Caco-2 (cell line): ENCODE data around the gene WASHC3. TPM values are rescaled to one million over a fixed set of nuclear protein-coding genes. Genes with fewer than 3 reads are reported as not detected.

Experiments
- Bru-seq: library from RNA; stranded (reverse); fragments of 400-500 nt; gene quantifications from one replicate; lab custom pipeline; 2021; lab: Mats Ljungman, UMichigan
- BruChase-seq, 2 experiments: library from RNA; stranded (reverse); fragments of 400-500 nt; gene quantifications; one replicate each; lab custom pipeline; 2021; lab: Mats Ljungman, UMichigan
- BruUV-seq: library from RNA; stranded (reverse); fragments of 400-500 nt; replicated peaks from 2 replicates; lab custom pipeline; 2021; lab: Mats Ljungman, UMichigan
- CTCF ChIA-PET: fragments of 300-600 bp; sonication (Branson Sonifier 250); formaldehyde crosslinking; loops from one replicate; lab custom pipeline; 2022; ENCODE audit warnings: antibody characterized with exemption; lab: Charles Lee
- POLR2A ChIA-PET: fragments of 300-600 bp; sonication (Branson Sonifier 250); formaldehyde crosslinking; loops from one replicate; lab custom pipeline; 2022; ENCODE audit warnings: antibody characterized with exemption; lab: Charles Lee
- DNase-seq, 2 experiments: peaks; one replicate each; pipeline versions ENCODE4 v3.0.0 to v3.0.0-alpha.2; 2020 to 2022
- H3K27me3 ChIP-seq: replicated peaks from 2 replicates; pipeline ENCODE4 v1.6.0; 2011; ENCODE audit warnings: low read length; ENCODE audit not compliant: control insufficient read depth, insufficient read depth
- H3K36me3 ChIP-seq: 2 replicates; pipeline ENCODE4 v1.5.1; 2011; ENCODE audit warnings: low read length; ENCODE audit not compliant: control insufficient read depth, insufficient read depth
- H3K4me1 ChIP-seq: fragments of 250-450 bp; sonication (Bioruptor Pico); 2 replicates; pipeline ENCODE4 v1.5.1; 2020; ENCODE audit warnings: mild to moderate bottlenecking
- H3K4me3 ChIP-seq: 2 replicates; pipeline ENCODE4 v1.5.1; 2011; ENCODE audit warnings: low read depth, mild to moderate bottlenecking, control low read depth, low read length
- H3K9me3 ChIP-seq: fragments of 250-450 bp; sonication (Bioruptor Pico); 2 replicates; pipeline ENCODE4 v1.5.1; 2020; ENCODE audit warnings: mild to moderate bottlenecking, moderate library complexity
- H3K27ac Mint-ChIP-seq: one replicate; pipeline ENCODE4 v1.8.0; 2022; ENCODE audit warnings: mixed read lengths; ENCODE audit not compliant: unreplicated experiment
- H3K27me3 Mint-ChIP-seq: one replicate; pipeline ENCODE4 v1.8.0; 2022; ENCODE audit warnings: mixed read lengths; ENCODE audit not compliant: insufficient read depth, unreplicated experiment
- H3K36me3 Mint-ChIP-seq: one replicate; pipeline ENCODE4 v1.8.0; 2022; ENCODE audit warnings: mild to moderate bottlenecking, mixed read lengths; ENCODE audit not compliant: insufficient read depth, unreplicated experiment
- H3K4me1 Mint-ChIP-seq: one replicate; pipeline ENCODE4 v1.8.0; 2022; ENCODE audit warnings: low read depth, mixed read lengths; ENCODE audit not compliant: unreplicated experiment
- H3K4me3 Mint-ChIP-seq: one replicate; pipeline ENCODE4 v1.8.0; 2022; ENCODE audit warnings: mild to moderate bottlenecking, moderate library complexity, mixed read lengths; ENCODE audit not compliant: unreplicated experiment
- H3K9me3 Mint-ChIP-seq: one replicate; pipeline ENCODE4 v1.8.0; 2022; ENCODE audit warnings: mixed read lengths; ENCODE audit not compliant: unreplicated experiment
- CTCF ChIP-seq, 2 experiments: fragments of 200-600 bp in 1 of 2; IDR thresholded peaks; 1 replicate in 1 of 2; 2 replicates in 1 of 2; pipeline versions ENCODE4 v1.5.1 to v1.8.0; 2011 to 2022; ENCODE audit warnings: antibody characterized with exemption in 1 of 2, control low read depth in 1 of 2, inconsistent platforms in 1 of 2, low read depth in 1 of 2, low read length in 1 of 2, mild to moderate bottlenecking in 1 of 2, moderate library complexity in 1 of 2; ENCODE audit not compliant: insufficient read depth in 1 of 2, severe bottlenecking in 1 of 2, unreplicated experiment in 1 of 2
- intact Hi-C: fragments of 100-400 bp; cut with micrococcal nuclease; formaldehyde crosslinking; loops from one replicate; pipeline ENCODE4 v1.10.0; 2022; ENCODE audit not compliant: unreplicated experiment
- long read RNA-seq: library from polyadenylated mRNA; stranded (forward); transcript quantifications from one replicate; pipeline ENCODE4 v2.0.0, GENCODE V29; 2022
- total RNA-seq: library from RNA; stranded (reverse); gene quantifications from 2 replicates; pipeline ENCODE4 v1.2.3, GENCODE V29; 2022

WASHC3 gene
- total RNA-seq (40.4 and 43.2 TPM in 2 replicates), Bru-seq, nascent RNA (percentile 79 among the genes with signal in this experiment), BruChase-seq, experiment 1, labeled RNA remaining after a 2-hour chase (percentile 68 among the genes with signal in this experiment), BruChase-seq, experiment 2, labeled RNA remaining after a 6-hour chase (percentile 63 among the genes with signal in this experiment)
- long read RNA-seq, transcript WASHC3-201 (7 exons, 916 nt): major isoform, 31 of 72 reads
- long read RNA-seq, transcript WASHC3-213 (7 exons, 865 nt): minor isoform, 7 of 72 reads
- long read RNA-seq, partial matches to known transcripts: 18 of 72 reads
- long read RNA-seq, other reads (novel, unspliced or antisense): 16 of 72 reads

- TF ChIP-seq CTCF (IDR thresholded peaks at IDR 0.05; ENCODE audit: insufficient read depth in 1 of 2, low read depth in 1 of 2, low read length in 1 of 2, severe bottlenecking in 1 of 2, unreplicated experiment in 1 of 2): no peak
Measured at GRCh38 chr12:102061560-102062418, at the start of gene WASHC3. WASHC3 (minus strand) TSS chr12:102061991; CDS start chr12:102061962, 29 bp downstream.

GRCh38 chr12:102110782-102111181 lies 49.0 kb upstream of the WASHC3 start:
- Mint-ChIP-seq H3K4me1 (no peaks in the 10 kb centered on the region), H3K27me3 (no peaks in the 10 kb centered on the region), H3K9me3 (peaks cover 10% of the 10 kb centered on the region), H3K27ac (no peak overlapping the region), H3K36me3 (peaks cover 54% of the 10 kb centered on the region), H3K4me3 (no peak overlapping the region)
- BruUV-seq: no TSS peak
- H3K27me3 ChIP-seq: no peaks in the 10 kb centered on the region
- no peak overlapping the region for H3K4me3 ChIP-seq
- TF ChIP-seq CTCF (IDR thresholded peaks at IDR 0.05; ENCODE audit: insufficient read depth in 1 of 2, low read depth in 1 of 2, low read length in 1 of 2, severe bottlenecking in 1 of 2, unreplicated experiment in 1 of 2): no peak
- peaks cover 10% of the 10 kb centered on the region for H3K36me3 ChIP-seq
- DNase-seq: no peak
- H3K4me1 ChIP-seq: no peaks in the 10 kb centered on the region
- no peaks in the 10 kb centered on the region; the same call in none of the 2 replicates for H3K9me3 ChIP-seq
- CTCF ChIA-PET: no interaction called here
- intact Hi-C loops: no loop called here
- POLR2A ChIA-PET: no interaction called here

More at GRCh38 chr12:102061560-102062418, at the start of gene WASHC3:
- Histone ChIP-seq H3K9me3 (no peaks in the 10 kb centered on the region), H3K27me3 (no peaks in the 10 kb centered on the region), H3K4me3 (peak within 1 kb of the TSS; percentile 46), H3K36me3 (no peaks in the 10 kb centered on the region), H3K4me1 (peaks cover 20% of the 10 kb centered on the region)
- no peaks in the 10 kb centered on the region for H3K27me3 Mint-ChIP-seq
- ChIA-PET POLR2A (interaction anchor here (0.5 to 1.0 kb wide), 5 partner anchors 14 to 362 kb away, joined by 3 to 6 read pairs (median 4); partner anchors contain the start of genes NUP37 and PARPBP), CTCF (interaction anchor here (0.6 to 0.8 kb wide), 4 partner anchors 116 to 146 kb away, joined by 3 to 5 read pairs (median 4); no protein-coding TSS in a partner anchor)
- peak within 1 kb of the TSS; percentile 94 for H3K27ac Mint-ChIP-seq
- H3K4me1 Mint-ChIP-seq: peaks cover 8% of the 10 kb centered on the region
- peaks cover 20% of the 10 kb centered on the region for H3K36me3 Mint-ChIP-seq
- DNase-seq: peak; percentile 93 to 94
- TSS peak; percentile 80 for BruUV-seq
- peaks cover 2% of the 10 kb centered on the region for H3K9me3 Mint-ChIP-seq
- intact Hi-C loops: loop anchor here (1.0 kb wide), 1 partner anchor 59 kb away; the partner anchor contains the start of genes NUP37 and PARPBP
- H3K4me3 Mint-ChIP-seq: peak within 1 kb of the TSS; percentile 99

GRCh38 chr12:102107970-102108369 lies 46.2 kb upstream of the WASHC3 start:
- intact Hi-C loops: no loop called here
- ChIA-PET CTCF (no interaction called here), POLR2A (no interaction called here)
- Histone ChIP-seq H3K4me3 (no peak overlapping the region), H3K4me1 (no peaks in the 10 kb centered on the region), H3K27me3 (no peaks in the 10 kb centered on the region), H3K9me3 (no peaks in the 10 kb centered on the region; the same call in none of the 2 replicates), H3K36me3 (peaks cover 10% of the 10 kb centered on the region)
- Mint-ChIP-seq H3K4me3 (no peak overlapping the region), H3K27ac (no peak overlapping the region), H3K4me1 (no peaks in the 10 kb centered on the region), H3K27me3 (no peaks in the 10 kb centered on the region), H3K9me3 (peaks cover 10% of the 10 kb centered on the region), H3K36me3 (peaks cover 70% of the 10 kb centered on the region)
- no peak for DNase-seq
- TF ChIP-seq CTCF (IDR thresholded peaks at IDR 0.05; ENCODE audit: insufficient read depth in 1 of 2, low read depth in 1 of 2, low read length in 1 of 2, severe bottlenecking in 1 of 2, unreplicated experiment in 1 of 2): no peak
- no TSS peak for BruUV-seq
